Germinal center (tissue), 1 donor: ENCODE data around the gene ZNF408.
"Not testable (repeated sequence)": the region's sequence is repeated elsewhere in the genome, so short reads cannot be mapped to it uniquely, and the experiment has no call there.

Experiments used
- DNase-seq: peaks from one replicate; pipeline ENCODE4 v3.0.0; 2012; ENCODE audit warnings: mixed read lengths, low spot score

ZNF408 gene

GRCh38 chr11:46700241-46701077 is at the start of gene ZNF408, which contains the start of gene ARHGAP1:
TSS of gene ZNF408 (plus strand) at chr11:46701031. CDS start at chr11:46701048, 17 bp downstream.
TSS of gene ARHGAP1 (minus strand) at chr11:46700619. CDS start at chr11:46696107, 4,512 bp downstream.
- peak; percentile 95 for DNase-seq

GRCh38 chr11:46655631-46656030 is 45.2 kb upstream of the ZNF408 start:
- DNase-seq, result no peak

GRCh38 chr11:46657186-46657585 is 43.6 kb upstream of the ZNF408 start:
- DNase-seq, result no peak

GRCh38 chr11:46658259-46658658 is 42.6 kb upstream of the ZNF408 start:
- DNase-seq, result no peak

GRCh38 chr11:46659908-46660307 is 40.9 kb upstream of the ZNF408 start:
- DNase-seq, result no peak

DNA sequence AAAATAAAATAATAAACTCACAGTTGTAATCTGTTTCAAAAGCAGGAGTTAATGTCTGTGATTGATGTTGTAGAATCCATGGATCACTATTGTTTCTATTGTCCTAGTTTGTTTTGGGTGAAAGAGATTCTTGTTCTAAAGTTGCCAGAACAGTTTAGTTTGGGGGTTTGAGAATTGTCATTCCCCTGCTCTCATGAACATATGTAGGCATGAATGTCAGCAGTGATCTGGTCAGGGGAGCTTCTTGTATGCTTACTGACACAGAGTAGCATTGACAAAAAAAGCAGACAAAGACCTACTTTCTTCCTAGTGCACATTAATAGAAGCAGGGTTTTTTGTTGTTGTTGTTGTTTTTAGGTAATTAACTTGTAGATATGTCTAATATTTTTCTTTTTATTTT is 39.0 kb upstream of the ZNF408 start:
- no peak for DNase-seq

DNA sequence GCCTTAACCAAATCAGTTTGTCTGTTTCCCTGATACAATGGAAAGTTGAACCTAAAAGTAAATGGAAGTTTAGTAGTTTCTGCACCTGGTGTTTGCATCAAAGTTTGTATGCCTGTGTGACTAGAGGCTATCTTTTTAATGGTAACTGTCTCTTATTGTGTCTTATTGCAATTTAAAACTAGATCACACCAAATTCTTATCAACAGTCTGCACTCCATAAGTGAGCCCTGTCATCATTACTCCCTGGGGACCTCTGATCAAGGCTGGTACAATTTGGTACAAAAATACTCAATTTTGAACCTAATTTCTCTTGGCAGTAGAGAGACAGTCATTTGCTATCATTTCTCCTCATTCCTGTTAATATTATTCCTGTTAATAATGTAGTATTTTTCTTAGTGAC is 38.5 kb upstream of the ZNF408 start:
- no peak for DNase-seq

- no peak for DNase-seq
Observed at GRCh38 chr11:46663277-46663940, 37.4 kb upstream of the ZNF408 start.

DNA sequence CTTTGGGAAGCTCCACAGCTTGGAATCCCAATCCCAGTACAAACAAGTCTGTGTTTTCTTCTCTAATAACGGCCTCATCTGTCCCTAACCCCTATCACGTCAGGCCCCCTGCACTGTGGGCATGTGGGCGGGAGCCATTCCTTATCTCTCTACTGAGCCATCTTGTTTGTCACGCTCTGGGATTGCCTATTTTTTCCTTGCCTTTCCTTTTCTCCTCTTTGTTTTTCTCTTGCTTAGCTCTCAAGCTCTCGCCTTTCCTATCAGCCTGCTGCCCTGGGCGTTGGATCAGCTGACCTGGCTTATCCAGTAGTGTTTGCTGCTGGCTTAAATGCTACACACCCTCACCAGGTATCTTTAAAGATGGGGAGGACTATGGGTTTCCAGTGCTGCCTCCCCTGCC is 36.2 kb upstream of the ZNF408 start:
- no peak for DNase-seq

GRCh38 chr11:46665356-46665755 is 35.5 kb upstream of the ZNF408 start:
- no peak for DNase-seq

- DNase-seq, result no peak
Observed at GRCh38 chr11:46666516-46666915, 34.3 kb upstream of the ZNF408 start.

- no peak for DNase-seq
Observed at GRCh38 chr11:46667043-46667481, 33.8 kb upstream of the ZNF408 start.

GRCh38 chr11:46668480-46669085 is 32.2 kb upstream of the ZNF408 start:
- DNase-seq, result no peak

DNA sequence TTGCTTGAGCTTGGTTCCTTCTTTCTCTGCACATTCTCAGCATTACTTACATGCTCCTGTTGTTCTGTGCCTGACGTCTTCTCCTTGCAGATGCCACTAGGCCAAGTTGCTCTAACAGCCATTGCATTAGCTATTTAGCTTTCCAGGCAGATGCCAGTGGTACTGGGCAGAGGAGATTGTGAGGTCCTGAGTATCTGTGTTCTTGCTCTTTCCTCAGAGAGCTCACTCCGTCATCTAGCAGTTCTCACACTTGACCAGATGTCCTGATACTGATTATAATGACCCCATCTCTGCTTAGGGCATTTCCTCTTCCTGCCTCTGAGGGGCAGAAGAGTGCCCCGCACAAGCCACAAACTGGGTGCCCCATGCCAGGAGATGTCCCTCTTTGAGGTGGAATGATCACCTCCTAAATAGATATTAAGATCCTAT is 31.1 kb upstream of the ZNF408 start:
- DNase-seq, result no peak

DNA sequence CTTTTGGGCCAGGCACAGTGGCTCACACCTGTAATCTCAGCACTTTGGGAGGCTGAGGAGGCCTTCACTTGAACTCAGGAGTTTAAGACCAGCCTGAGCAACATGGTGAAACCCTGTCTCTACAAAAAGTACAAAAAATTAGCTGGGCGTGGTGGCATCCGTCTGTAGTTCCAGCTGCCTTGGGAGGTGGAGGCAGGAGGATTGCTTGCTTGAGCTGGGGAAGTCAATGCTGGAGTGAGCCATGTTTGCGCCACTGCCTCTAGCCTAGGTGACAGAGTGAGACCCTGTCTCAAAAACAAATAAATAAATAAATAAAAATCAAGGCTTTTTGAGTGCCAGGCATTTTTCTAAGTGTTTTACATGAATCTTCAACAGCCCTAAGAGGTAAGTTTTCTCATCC is 30.3 kb upstream of the ZNF408 start:
- not testable (repeated sequence) for DNase-seq

DNA sequence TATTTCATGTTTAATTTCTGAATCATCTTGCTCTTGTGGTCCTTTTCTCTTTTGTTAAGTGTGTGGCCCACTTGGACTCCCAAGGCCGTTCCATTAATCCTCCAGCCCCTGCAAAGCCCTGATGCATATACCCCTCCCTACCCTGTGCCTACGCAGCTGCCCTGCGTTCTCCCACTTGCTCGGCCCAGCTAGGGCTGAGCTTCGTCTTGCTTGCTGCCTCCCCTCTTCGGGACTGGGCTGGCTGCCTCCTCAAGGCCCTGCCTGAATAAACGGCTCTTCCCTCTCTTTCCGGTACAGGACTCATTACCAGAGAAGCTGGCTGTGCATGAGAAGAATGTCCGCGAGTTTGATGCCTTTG is 28.9 kb upstream of the ZNF408 start:
- no peak for DNase-seq

GRCh38 chr11:46672381-46672839 is 28.4 kb upstream of the ZNF408 start:
- DNase-seq, result no peak

DNA sequence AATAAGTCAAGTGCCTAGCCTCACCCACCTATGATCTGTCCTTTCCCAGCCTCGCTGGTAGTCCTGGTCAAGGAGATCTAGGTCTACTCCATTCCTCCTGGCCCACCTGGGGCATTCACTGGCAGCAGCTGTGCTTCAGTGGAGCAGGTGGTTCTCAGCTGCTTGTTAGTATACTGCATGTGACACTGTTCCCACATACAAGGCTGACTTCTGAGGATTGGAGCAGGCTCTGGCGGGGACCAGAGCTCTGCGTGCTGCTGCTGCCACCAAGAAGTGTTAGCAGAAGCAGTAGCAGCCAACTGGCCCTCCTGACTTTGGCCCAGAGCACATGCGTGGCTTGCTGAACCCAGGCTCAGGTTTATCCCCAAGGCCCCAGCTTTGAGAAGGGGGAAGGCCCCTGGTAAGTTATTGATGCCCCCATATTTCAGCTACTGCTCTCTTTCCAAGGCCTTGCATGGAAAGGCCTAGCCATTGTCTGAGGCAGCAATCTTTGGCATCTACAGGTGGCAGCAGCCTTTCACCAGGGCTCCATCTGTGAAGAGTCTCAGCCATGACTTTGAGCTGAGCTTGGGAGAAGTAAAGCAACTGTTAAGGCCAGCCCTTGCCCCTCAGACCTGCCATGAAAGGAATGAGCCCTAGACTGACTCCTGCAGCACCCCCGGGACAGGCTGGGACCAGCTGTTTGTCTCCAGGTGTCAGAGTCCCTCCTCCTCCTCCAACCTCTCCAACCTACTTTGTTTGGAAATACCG is 26.9 kb upstream of the ZNF408 start:
- DNase-seq, result no peak

- DNase-seq, result no peak
Observed at GRCh38 chr11:46674463-46675287, 26.2 kb upstream of the ZNF408 start.

DNA sequence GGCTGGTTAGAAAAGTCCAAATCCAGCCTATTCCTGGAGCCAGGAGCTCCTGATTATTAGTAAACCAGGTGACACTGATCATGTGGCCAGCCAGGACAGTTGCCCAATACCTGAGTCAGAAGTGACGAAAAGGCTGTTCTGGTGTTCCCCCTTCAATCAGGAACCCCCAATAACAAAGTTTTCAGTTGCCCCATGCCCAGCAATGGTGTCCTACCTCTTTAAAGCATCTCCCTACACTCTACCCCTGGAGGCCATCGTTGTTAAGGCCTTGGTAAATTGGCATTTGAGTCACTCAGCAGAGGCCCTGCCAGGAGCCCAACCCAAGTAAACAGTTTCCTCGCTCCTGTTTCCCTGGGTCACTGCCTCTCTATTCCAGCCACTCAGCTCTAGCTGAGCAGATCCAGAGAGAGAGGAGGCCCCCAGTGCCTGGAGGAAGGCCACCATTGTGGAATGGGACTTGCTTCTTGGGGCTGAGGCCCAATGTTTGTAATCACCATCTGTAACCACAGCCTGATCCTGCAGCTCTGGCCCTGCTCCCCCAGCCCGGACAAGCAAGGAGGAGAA is 25.5 kb upstream of the ZNF408 start:
- DNase-seq, result no peak

GRCh38 chr11:46675949-46676348 is 24.9 kb upstream of the ZNF408 start:
- no peak for DNase-seq
